GM19193 (cell line): ENCODE data around the gene IMPDH1.

Source experiments
- POLR2A ChIP-seq: IDR thresholded peaks from 4 replicates; pipeline ENCODE4 v1.6.1; 2011; ENCODE audit not compliant: insufficient read depth, insufficient read length; ENCODE audit errors: extremely low read depth

Gene IMPDH1

DNA sequence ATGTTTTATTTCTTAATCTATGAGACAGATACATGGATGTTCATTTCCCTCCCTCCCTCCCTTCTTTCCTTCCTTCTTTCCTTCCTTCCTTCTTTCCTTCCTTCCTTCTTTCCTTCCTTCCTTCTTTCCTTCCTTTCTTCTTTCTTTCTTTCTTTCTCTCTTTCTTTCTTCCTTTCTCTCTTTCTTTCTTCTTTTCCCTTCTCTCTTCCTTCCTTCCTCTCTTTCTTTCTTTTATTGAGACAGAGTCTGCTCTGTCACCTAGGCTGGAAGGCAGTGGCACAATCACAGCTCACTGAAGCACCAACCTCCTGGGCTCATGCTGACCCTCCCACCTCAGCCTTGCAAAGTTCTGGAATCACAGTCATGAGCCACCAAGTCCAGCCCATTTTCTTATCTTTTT, 42.8 kb downstream of the IMPDH1 start:
- no peak for TF ChIP-seq POLR2A

DNA sequence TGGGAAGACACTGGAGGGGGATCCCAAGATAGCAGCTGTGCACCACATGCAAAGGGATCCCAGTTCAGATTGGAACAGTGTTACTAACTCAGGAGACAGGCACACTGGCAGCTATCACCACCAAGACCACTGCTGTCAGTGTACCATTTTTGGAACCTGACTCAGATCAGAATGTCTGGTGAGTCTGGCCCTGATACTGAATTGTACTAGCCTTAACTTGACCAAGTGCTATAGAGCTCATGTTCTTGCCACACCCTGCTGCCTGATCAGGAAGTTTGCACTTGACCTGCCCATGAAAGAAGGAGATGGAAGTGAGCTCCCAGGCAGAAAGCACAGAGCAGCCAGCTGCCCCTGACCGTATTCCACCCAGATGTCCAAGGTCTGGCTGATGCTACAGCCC, 43.5 kb downstream of the IMPDH1 start:
- TF ChIP-seq POLR2A: no peak

DNA sequence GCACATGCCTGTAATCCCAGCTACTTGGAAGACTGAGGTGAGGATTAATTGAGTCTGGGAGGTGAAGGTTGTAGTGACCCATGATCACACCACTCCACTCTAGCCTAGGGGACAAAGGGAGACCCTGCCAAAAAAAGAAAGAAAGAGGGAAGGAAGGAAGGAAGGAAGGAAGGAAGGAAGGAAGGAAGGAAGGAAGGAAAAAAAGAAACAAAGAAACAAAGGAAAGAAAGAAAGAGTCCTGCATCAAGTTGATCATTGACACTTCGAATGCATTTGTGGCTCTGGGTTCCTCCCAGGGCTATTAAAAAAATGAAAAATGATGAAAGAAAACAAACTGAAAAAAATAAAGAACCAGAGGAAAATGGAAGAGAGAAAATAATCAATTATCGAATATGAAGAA, 44.4 kb downstream of the IMPDH1 start:
- no peak for TF ChIP-seq POLR2A

DNA sequence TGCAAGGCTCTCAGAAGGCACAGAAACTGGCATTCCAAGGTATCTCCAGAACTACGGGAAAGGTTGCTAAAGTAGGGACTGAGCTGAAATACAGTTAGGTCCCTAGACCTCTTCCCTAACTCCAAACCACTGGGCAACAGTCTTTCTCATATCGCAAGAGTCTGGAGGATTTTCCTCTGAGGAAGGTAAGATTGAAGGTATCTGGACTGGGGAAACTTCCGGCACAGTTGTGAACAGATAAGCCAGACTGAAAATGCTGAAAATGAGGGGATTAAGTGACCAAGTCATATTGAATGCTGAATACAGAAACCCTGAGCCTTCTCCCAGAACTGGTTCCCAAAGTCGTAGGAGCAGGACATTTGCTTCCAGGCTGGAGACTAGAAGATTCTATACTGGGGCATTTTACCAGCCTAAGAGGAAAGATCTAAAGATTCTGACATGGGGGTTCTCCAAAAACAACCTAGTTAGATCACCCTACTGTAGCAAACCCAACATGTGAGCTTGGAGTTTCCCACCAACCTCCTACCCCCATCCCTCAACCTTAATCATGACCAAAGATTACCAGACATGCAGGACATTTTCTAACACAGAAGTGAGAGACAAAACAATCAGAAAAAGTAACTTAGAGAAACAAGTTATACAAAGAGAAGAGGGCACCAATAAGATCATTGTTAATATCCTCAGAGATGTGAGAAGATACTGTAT, 45.5 kb downstream of the IMPDH1 start:
- TF ChIP-seq POLR2A: no peak

DNA sequence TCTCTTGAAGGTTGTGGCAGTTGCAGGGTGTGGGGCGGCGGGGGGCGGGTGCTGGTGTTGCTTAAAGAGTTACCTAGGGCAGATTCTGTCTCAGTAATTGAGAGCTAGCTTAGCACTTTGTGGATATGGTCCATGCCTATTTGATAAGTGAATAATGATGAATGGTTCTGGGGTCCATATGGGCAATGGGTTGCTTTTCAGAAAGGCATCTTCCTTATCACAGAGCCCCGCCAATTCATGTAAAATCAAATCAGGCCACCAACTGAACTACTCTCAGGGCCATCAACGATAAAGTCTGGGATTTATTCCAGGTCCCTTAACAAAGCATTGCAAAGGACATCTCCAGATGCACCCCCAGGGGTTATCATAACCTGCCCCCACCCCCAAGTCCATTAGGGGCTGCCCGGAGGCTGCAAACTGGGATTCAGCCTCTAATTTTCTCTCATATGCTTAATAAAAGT, 46.5 kb downstream of the IMPDH1 start:
- no peak for TF ChIP-seq POLR2A

DNA sequence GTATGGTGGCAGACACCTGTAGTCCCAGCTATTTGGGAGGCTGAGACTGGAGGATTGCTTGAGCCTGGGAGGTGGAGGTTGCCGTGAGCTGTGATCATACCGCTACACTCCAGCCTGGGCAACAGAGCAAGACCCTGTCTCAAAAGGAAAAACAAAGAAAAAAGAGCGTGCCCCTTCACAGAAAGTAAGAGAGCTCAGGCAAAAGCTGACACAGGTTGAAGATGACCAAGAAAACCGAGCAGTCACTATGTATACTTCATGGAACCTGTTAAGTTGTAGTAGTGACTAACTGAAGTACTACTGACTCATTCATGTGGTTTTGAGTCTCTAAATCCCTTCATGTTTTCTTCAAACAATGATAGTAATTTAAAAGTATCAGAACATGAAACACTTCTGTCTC, 47.1 kb downstream of the IMPDH1 start:
- no peak for TF ChIP-seq POLR2A

DNA sequence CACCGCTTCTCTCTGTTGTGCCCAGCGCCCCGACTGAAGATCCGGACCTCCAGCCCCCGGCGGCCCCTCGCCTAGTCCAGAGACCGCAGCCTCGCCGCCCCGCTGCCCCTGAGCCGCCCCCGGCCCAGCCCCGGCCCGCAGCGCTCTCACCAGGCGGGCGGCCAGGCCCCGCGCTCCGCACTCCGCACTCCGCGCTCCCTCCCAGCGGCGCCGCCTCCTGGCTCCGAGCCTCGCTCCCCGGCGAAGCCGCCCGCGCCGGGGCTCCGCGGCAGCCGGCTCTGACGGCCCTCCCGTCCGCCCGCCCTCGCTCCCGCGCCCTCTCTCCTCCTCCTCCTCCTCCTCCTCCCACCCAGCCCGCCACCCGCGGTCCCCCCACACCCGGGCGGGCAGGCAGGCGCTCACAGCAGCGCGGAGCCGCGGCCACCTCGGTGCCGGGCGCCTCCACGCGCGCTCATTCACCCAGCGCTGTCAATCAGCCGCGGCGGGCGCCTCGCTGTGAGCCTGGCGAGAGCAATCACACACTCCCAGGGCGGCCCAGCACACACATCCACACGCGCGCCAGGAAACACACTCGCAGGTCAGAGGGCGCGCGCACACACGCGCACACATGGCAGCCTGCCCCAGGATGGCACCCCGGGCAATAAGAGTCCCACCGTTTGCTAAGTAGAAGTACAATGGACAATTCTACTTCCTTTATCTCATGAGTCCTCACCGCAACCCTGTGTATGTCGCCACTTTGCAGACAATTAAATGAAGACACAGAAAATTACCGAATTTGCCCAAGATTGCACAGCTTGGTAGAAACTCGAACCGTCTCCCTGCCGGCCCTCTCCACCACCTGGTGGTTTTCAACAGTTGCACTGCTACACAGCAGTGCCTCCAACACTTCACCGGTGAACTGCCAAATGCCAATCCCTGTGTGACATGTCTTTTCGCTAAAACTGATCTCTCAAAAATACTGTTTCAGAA, 48.1 kb downstream of the IMPDH1 start, which contains the start of gene PRRT4:
TSS of gene PRRT4 (minus strand) at position 280 of the 969 bp plus-strand sequence.
- TF ChIP-seq POLR2A: no peak

DNA sequence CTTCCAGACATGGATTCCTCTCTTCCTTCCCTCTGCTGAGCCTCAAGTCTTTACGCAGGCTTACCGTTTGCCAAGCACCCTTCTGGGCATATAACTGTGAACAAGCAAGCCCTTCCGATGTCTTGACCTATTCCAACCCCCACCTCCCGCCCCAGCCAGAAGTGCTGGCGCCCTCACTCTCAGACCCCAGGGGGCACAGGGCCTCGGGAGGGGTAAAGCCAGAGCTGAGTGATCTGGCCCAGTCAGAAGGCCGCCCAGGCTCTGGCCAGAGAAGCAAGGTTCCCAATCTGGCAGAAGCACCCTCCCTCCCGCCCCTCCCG, 49.5 kb downstream of the IMPDH1 start:
- no peak for TF ChIP-seq POLR2A

DNA sequence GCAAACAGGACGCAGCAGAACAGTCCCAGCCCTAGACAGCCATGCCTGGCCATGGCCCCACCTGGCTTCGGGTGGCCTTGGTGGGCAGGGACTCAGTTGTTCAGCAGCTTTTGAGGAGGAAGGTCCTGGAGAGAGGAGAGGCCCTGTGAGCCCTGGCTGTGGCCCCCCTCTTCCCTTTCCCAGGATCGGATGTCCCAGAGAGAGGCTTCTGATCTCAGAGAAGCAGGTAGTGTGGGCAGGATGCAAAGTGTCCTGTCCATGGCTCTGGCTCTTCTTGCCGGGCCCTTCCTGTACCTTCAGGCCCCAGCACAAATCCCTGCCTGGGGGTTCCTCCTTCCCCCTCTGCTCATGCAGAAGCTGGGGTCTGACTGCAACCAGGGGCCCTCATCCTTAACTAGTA, 49.8 kb downstream of the IMPDH1 start:
- no peak for TF ChIP-seq POLR2A

DNA sequence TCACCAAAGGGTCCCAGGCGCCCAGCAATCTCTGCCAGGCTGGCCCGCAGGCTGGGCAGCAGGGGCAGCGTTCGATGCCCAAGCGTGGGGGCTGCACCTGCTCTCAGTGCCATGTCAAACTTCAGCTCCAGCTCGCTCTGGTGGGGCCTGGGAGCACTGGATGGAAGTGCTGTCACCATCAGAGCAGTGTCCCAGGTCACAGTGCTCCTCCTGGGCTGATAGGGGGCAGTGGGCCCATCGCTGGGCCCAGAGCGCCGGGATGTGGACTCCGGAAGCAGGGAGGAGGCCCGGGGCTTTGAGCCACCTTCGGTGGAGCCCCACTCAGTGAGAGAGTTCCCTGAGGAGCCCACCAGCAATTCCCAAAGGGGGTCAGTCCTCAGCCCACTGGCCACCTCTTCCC, 50.4 kb downstream of the IMPDH1 start:
- TF ChIP-seq POLR2A: no peak

DNA sequence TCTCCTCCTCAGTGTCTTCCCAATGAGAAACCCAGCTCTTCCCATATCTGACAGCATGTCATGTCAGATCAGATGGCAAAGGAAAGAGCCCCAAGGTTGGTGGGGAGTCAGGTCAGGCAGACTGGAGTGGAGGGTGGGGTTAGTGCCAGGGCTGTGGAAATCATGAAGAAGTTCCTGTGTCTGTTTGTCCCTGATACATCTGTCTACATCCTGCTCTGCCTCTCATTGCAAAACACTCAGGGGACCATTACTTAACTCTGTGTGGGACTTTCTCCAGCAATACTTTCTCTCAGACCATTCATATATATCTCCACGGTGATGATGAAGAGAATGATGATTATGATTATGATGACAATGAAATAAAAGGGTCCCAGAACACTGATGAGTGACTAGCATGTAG, 51.5 kb downstream of the IMPDH1 start:
- TF ChIP-seq POLR2A: no peak

DNA sequence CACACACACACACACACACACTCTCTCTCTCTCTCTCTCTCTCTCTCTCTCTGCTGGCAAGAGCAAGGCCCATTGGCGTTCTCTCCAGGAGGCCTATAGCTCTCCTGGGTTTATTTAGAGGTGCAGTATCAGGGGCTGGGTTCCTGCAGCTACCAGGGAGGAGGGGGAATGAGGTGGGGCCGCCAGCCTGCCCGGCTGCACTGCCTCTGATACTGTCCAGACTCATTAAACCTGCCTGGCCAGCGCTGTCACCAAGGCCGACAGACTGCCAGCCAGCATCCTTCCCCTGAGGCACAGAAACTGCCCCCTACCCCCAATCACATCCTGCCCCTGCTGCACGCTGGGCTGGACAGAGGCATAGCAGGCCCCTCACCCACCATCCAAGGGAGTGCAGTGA, 52.6 kb downstream of the IMPDH1 start:
- TF ChIP-seq POLR2A: no peak

DNA sequence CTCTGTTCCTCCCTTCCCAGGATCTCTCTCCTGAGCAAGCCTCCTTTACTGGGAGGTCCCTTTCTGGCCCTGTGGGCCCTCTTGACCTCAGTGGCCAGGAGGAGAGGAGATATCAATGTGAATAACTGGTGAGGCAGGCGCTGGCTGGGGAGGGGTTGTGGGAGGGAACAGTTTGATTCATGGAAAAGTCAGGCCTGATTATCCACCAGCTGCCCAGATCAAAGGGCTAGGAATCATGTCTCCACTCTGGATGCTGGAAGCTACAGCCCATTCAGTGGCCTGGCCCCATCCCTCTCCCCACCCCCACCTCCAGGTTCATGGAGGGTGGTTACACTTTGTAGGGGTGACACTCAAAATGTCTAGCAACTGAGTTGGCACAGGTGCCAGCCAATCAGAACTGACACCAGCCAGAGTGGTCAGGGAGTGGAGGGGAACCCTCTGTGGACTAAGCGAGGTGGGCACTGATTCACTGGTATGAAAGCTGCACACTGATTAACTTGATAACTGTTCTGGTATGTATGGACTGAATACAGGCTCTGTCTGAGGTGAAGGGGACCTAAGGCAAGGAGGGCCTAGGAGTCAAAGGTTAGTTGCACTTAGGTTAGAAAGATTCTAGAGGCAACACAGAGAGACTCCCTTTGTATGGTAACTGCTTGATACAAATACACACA, 53.1 kb downstream of the IMPDH1 start:
- no peak for TF ChIP-seq POLR2A

DNA sequence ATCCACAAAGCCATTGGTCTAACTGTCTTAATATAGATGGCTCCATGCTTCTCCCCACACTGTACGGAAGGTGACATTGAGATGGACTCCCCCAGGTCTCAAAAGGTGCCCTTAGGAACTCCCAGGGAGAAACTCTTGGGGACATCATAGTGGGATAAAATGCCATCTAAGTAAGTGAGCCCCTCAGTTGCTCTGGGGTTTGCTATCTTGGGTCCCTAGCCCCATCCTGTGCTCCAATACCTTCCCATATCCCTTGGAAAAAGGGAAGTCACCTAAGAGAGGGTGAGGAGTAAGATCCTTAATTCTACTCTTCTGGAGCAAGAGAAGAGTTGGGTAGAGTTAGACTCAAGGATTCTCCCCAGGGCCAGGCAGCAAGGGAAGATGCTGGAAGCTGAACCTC, 56.2 kb downstream of the IMPDH1 start:
- no peak for TF ChIP-seq POLR2A

DNA sequence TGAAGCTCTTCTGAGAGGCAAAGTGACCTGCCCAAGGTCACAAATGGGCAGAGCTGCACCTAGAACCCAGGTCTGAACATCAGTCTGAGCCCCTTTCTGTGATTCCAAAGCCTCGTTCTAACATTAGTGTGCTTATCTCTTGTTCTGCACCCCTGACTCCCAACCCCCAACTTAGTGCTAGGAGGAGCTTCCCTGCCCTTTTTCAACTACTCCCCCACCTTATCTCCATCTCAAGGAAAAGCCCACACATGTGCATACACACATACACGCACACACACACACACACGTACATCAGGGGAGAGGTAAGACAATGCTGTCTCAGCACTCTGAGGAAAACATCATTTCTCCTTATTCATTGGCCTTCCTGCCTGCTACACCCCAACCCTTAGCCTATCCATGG, 56.6 kb downstream of the IMPDH1 start:
- TF ChIP-seq POLR2A: no peak

DNA sequence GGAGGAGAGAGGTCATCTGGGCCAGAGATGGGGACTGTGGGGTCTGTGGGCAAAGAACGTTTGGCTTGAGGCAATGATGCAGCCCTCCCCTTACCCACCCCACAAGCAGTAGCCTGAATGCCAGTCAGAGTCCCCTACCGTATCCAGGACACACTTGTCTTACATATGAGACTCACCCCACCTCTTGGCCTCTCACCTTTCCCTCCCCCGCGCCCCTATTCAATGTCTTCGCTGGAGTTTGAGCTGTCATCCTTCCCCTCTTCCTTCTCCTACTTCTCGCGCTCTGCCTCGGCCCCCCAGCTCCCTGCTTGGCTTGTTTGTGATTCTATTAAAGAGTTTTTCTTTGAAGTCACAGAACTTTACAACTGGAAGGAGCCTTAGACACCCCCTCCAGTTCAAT, 57.1 kb downstream of the IMPDH1 start:
- TF ChIP-seq POLR2A: no peak

DNA sequence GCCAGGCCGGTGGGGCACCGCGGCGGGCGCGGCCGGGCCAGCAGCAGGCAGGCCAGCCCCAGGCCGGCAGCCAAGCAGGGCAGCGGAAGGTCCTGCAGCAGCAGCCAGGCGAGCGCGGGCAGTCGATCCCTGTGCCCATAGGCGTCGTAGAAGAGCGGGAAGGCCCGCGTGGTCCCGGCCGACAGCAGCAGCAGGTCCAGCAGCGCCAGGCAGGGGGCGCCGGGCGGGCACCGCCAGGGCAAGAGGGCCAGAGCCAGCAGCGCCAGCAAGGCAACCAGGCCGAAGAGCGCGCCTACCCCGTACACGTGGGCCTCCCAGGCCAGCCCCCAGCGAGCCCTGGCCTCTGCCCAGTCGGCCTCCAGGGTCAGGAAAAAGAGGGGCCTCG, 57.6 kb downstream of the IMPDH1 start:
- TF ChIP-seq POLR2A: no peak
